22Rv1 (cell line): ENCODE measurements around the gene CMIP.

ENCODE experiments used
- H3K27ac ChIP-seq: fragments of 450-650 bp; 2 replicates; pipeline ENCODE4 v1.5.1; 2017
- ZFX ChIP-seq: fragments of 450-650 bp; IDR thresholded peaks from 2 replicates; pipeline ENCODE4 v1.6.1; 2017; ENCODE audit warnings: antibody characterized with exemption, borderline replicate concordance
- TF ChIP-seq, protein P1 (sequence below): fragments of 450-650 bp; IDR thresholded peaks from 2 replicates; pipeline ENCODE4 v1.5.1; 2017; ENCODE audit warnings: mild to moderate bottlenecking

The CMIP gene

DNA sequence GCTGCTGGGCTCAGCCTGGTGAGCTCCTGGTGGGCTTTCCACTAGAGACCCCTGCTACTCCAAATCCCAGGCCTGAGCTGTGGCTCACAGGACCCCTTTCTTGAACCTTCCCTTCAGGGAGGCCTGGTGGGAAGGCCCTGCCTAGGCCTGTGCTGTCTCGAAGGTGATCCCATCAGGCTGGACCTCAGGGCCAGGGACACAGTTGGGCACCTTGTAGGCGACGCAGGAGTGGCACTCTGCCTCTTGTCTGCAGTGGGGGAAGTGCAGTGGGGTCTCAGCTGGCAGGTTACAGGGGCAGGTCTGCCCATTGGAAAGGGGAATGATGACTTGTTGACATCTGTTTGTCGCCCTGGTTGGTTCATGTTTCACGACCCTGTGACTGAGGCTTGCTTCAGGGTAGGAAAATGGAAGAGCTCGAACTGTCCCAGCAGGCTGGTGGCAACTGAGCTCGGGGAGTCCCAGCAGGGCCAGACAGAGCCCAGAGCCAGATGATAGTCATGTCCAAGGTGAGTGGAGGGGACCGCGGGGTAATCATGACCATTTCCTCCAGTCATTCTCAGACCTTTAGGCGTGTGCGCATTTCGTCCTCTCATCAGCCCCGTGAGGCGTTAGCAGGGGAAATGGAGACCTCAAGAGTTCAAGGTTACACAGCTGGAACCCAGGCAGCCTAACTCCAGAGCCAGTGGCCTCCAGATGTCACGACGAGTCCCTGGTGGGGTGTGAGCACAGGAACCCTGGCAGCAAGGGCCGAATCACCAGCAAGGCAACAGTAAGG is 11.3 kb downstream of the CMIP start:
- H3K27ac ChIP-seq, result no peak overlapping the region

DNA sequence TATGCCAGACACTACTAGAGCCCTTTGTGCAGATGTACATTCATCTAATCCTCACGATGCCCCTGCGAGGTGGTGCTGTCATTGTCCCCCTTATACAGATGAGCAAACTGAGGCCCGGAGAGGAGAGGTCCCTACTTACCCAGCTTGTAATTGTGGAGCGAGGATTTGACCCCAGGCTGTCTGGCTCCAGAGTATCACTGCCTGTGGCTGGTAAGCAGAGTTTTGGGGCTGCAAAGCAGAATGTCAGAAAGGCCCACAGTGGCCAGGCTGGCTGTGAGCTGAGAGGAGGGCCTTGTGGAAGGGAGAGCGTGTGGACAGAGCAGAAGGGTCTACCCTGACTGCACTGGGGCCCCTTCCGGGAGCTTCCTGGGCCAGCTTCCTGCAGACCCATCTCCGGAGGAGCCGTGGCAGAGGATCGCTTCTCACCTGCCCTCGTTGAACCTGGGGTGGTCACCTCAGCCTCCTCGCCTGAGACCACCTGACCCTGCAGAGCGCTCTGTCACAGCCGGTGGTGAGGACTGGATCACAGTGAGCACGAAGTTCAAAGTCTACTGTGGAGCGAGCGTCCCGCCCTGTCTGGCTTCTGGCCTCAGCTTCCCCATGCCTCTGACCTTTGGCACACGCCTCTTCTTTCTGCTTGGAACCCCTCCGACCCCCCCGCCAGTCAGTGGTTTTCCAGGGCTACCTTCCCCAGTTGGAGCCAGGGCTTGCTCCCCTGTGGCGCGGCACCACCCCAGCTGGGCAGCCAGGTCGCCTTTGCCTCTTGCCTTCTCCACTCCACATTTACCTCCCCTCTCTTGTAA is 12.1 kb downstream of the CMIP start:
- no peak for TF ChIP-seq ZFX
- TF ChIP-seq, protein P1, sequence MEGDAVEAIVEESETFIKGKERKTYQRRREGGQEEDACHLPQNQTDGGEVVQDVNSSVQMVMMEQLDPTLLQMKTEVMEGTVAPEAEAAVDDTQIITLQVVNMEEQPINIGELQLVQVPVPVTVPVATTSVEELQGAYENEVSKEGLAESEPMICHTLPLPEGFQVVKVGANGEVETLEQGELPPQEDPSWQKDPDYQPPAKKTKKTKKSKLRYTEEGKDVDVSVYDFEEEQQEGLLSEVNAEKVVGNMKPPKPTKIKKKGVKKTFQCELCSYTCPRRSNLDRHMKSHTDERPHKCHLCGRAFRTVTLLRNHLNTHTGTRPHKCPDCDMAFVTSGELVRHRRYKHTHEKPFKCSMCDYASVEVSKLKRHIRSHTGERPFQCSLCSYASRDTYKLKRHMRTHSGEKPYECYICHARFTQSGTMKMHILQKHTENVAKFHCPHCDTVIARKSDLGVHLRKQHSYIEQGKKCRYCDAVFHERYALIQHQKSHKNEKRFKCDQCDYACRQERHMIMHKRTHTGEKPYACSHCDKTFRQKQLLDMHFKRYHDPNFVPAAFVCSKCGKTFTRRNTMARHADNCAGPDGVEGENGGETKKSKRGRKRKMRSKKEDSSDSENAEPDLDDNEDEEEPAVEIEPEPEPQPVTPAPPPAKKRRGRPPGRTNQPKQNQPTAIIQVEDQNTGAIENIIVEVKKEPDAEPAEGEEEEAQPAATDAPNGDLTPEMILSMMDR, result no peak
- H3K27ac ChIP-seq, result no peak overlapping the region

More for the DNA sequence above, 11.3 kb downstream of the CMIP start:
- TF ChIP-seq, protein P1, result no peak
- no peak for TF ChIP-seq ZFX

DNA sequence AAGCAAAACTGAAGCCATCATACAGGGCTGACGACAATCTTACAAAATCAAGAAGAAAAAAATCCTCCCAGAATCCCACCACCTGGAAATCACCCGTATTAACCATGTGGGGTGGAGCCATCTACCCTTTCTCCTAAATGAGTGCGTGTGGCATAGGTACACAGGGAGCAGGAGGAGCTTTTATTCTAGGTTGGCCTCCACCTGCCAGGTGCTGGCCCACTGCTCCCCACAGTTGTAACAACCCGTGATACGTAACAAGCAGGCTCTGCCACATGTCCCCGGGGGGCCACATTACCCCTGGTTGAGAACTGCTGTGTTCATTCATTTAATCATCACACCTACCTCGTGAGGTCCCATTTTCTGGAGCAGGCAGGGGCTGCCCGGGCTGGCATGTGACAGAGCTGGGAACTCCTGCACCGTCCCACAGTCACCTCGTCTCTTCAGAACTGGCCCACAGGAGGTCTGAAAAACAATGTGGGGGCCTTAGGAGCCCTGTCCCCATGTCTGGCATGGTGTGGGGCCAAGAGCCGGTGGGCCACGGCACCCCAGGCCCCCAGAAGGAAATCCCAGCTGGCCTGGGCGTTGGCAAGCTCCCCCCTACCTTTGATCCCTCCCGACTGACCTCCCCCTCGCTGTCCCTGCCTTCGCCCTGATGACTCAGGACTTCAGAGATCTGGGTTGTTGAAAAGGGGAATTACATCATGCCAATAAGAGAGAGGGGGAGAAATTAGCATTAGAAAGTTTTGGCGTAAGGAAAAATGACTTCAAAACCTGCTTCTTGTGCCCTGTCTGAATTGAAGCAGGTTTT is 12.9 kb downstream of the CMIP start:
- no peak overlapping the region for H3K27ac ChIP-seq

DNA sequence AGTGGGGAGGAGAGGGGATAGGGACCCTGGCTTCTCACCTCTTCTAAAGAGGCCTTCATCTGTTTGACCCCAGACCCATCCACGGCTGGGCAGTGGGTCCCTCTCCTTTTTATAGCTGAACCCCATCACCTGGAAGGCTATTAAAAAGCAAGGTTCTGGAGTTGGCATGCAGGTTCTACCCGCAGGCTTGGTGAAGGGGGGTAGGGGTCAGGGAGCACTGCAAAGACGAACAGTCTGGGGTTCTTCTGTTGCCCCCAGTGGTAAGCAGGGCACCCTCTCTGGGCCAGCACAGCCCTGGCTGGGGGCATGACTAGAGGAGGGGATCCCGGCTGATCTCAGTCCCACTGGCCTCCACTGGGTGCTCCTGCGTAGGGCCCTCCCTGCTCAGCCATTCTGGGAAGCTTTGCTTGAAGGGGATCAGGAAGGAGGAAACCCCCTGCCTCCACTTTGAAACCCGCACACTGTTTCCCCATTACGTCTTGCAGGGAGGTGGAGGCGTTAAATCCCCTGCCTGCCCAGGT is 13.6 kb downstream of the CMIP start:
- H3K27ac ChIP-seq, result no peak overlapping the region

More for the DNA sequence above, 12.9 kb downstream of the CMIP start:
- TF ChIP-seq, protein P1, result no peak
- no peak for TF ChIP-seq ZFX

DNA sequence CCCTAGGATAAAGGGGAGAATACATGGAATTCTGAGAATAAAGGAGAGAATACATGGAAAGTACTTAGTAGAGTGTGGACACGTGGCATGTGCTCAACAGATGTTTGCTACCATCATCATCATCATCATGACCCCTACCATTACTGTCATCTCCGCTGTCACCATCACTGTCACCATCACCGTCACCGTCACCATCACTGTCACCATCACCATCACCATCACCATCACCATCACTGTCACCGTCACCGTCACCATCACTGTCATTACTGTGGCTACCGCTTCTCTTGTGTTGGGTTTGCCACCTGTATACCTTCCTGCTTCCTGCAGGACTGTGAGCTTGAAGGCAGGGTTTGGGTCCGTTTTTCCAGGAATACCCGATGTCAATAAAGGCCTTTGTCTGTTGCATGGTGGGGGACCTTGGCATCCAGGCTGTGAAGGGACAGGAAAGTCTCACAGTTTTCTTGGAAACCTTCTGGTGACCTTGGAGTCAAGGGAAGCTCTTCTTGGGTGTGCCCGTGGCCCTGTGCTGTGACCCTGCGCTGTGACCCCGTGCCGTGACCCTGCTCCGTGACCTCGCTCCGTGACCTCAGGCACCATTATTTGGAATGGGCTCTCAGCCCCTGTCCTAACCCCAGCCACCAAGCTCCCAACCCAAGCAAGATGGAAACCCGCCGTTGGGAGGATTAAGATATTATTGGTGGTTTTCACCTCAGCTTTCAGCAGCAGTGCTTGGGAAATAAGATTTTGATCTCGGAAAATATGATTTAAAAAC is 14.4 kb downstream of the CMIP start:
- no peak for TF ChIP-seq ZFX
- TF ChIP-seq, protein P1, result no peak
- no peak overlapping the region for H3K27ac ChIP-seq

More for the DNA sequence above, 13.6 kb downstream of the CMIP start:
- TF ChIP-seq, protein P1, result no peak
- no peak for TF ChIP-seq ZFX

DNA sequence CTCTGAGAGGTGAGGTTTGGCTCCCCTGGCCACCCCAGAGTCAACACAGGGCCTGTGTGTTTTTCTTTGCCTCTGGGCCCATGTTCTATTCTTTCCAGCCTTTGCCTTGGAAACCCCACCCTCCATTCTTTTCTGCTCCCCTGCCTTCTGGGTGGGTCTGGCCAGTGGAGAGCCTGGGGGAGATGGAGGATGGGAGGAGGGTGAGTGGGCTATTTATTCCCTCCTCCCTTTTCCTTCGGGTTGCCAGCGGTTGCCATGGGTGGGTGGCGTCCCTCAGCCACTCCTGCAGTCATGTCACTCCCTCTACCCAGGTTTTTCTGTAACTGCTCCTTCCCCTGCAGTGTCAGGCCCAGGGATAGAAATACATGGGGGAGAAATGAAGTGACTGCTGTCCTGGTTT is 15.5 kb downstream of the CMIP start:
- no peak overlapping the region for H3K27ac ChIP-seq
- TF ChIP-seq ZFX, result no peak
- TF ChIP-seq, protein P1, result no peak
